H9 (cell line): ENCODE data around the gene CLEC16A. TPM values are rescaled to one million over a fixed set of nuclear protein-coding genes. Genes with fewer than 3 reads are reported as not detected.

Source experiments
- DNase-seq: peaks from one replicate; pipeline ENCODE4 v3.0.0-alpha.2; 2017
- H2AFZ ChIP-seq: one replicate; pipeline ENCODE4 v1.6.1; 2013; ENCODE audit warnings: mild to moderate bottlenecking, low read length, control low read depth, moderate library complexity
- H2AK5ac ChIP-seq: 2 replicates; pipeline ENCODE4 v1.6.1; 2013; ENCODE audit warnings: low read length, control low read depth, mixed read lengths; ENCODE audit not compliant: insufficient read length
- H2BK120ac ChIP-seq: one replicate; pipeline ENCODE4 v1.6.1; 2013; ENCODE audit warnings: low read depth, mild to moderate bottlenecking, low read length, control low read depth, inconsistent platforms; ENCODE audit not compliant: poor library complexity, severe bottlenecking
- H2BK12ac ChIP-seq: 2 replicates; pipeline ENCODE4 v1.6.1; 2013; ENCODE audit warnings: low read length, control low read depth, mixed read lengths, low read depth; ENCODE audit not compliant: insufficient read length
- H2BK15ac ChIP-seq: 2 replicates; pipeline ENCODE4 v1.6.1; 2013; ENCODE audit warnings: low read depth, low read length, control low read depth
- H2BK20ac ChIP-seq: one replicate; pipeline ENCODE4 v1.6.1; 2013; ENCODE audit warnings: low read depth, mild to moderate bottlenecking, low read length, control low read depth, inconsistent platforms; ENCODE audit not compliant: poor library complexity, severe bottlenecking
- H2BK5ac ChIP-seq: 2 replicates; pipeline ENCODE4 v1.6.1; 2013; ENCODE audit warnings: low read length, control low read depth, mixed read lengths; ENCODE audit not compliant: insufficient read length
- H3K14ac ChIP-seq: 2 replicates; pipeline ENCODE4 v1.6.1; 2013; ENCODE audit warnings: low read length, control low read depth; ENCODE audit not compliant: insufficient read depth
- H3K18ac ChIP-seq: 2 replicates; pipeline ENCODE4 v1.6.1; 2013; ENCODE audit warnings: low read depth, mild to moderate bottlenecking, mixed read lengths, low read length, control low read depth; ENCODE audit not compliant: insufficient read length
- H3K23ac ChIP-seq: 2 replicates; pipeline ENCODE4 v1.6.1; 2013; ENCODE audit warnings: low read length, control low read depth, mixed read lengths, low read depth; ENCODE audit not compliant: insufficient read length
- H3K23me2 ChIP-seq: 2 replicates; pipeline ENCODE4 v1.6.1; 2013; ENCODE audit warnings: low read depth, mild to moderate bottlenecking, mixed read lengths, low read length, control low read depth; ENCODE audit not compliant: insufficient read length, poor library complexity, severe bottlenecking
- H3K27ac ChIP-seq: 2 replicates; pipeline ENCODE4 v1.5.1; 2013; ENCODE audit warnings: low read length, control low read depth, mixed read lengths, low read depth; ENCODE audit not compliant: insufficient read length
- H3K27me3 ChIP-seq: 2 replicates; pipeline ENCODE4 v1.6.1; 2013; ENCODE audit warnings: low read length, control low read depth, inconsistent platforms; ENCODE audit not compliant: insufficient read depth
- H3K4ac ChIP-seq: 2 replicates; pipeline ENCODE4 v1.6.1; 2013; ENCODE audit warnings: low read depth, mild to moderate bottlenecking, control low read depth, inconsistent platforms, low read length, moderate library complexity
- H3K4me1 ChIP-seq: 2 replicates; pipeline ENCODE4 v1.6.1; 2013; ENCODE audit warnings: low read length, control low read depth, inconsistent platforms; ENCODE audit not compliant: insufficient read depth
- H3K4me2 ChIP-seq: 2 replicates; pipeline ENCODE4 v1.6.1; 2013; ENCODE audit warnings: low read length, control low read depth, mixed read lengths; ENCODE audit not compliant: insufficient read length, insufficient read depth
- H3K56ac ChIP-seq: 2 replicates; pipeline ENCODE4 v1.6.1; 2013; ENCODE audit warnings: low read depth, mild to moderate bottlenecking, mixed read lengths, low read length, control low read depth; ENCODE audit not compliant: insufficient read length
- H3K79me1 ChIP-seq: 2 replicates; pipeline ENCODE4 v1.6.1; 2013; ENCODE audit warnings: low read depth, mild to moderate bottlenecking, moderate library complexity, low read length, control low read depth, inconsistent platforms; ENCODE audit not compliant: insufficient read depth, poor library complexity, severe bottlenecking
- H3K79me2 ChIP-seq: 2 replicates; pipeline ENCODE4 v1.6.1; 2013; ENCODE audit warnings: low read length, control low read depth, inconsistent platforms; ENCODE audit not compliant: insufficient read depth
- H3K9ac ChIP-seq: 2 replicates; pipeline ENCODE4 v1.6.1; 2013; ENCODE audit warnings: low read length, control low read depth, mixed read lengths; ENCODE audit not compliant: insufficient read length; ENCODE audit errors: extremely low read depth
- H3K9me3 ChIP-seq: one replicate; pipeline ENCODE4 v1.6.1; 2013; ENCODE audit warnings: low read depth, low read length, inconsistent platforms; ENCODE audit not compliant: control insufficient read depth
- H3T11ph ChIP-seq: one replicate; pipeline ENCODE4 v1.6.1; 2013; ENCODE audit warnings: mild to moderate bottlenecking, low read length, control low read depth, inconsistent platforms
- H4K20me1 ChIP-seq: one replicate; pipeline ENCODE4 v1.6.1; 2013; ENCODE audit not compliant: control insufficient read depth, insufficient read length, insufficient read depth
- H4K5ac ChIP-seq: 2 replicates; pipeline ENCODE4 v1.6.1; 2013; ENCODE audit warnings: low read depth, mild to moderate bottlenecking, mixed read lengths, low read length, control low read depth; ENCODE audit not compliant: insufficient read length
- H4K8ac ChIP-seq: replicated peaks from 2 replicates; pipeline ENCODE4 v1.6.1; 2013; ENCODE audit warnings: low read length, control low read depth, mixed read lengths, low read depth; ENCODE audit not compliant: insufficient read length
- H4K91ac ChIP-seq: 2 replicates; pipeline ENCODE4 v1.6.1; 2013; ENCODE audit warnings: low read depth, mild to moderate bottlenecking, moderate library complexity, mixed read lengths, low read length, control low read depth; ENCODE audit not compliant: insufficient read length
- H3K27ac Mint-ChIP-seq, 3 experiments: 2 replicates in 2 of 3; 3 replicates in 1 of 3; pipeline ENCODE4 v1.8.0; 2020 to 2021; ENCODE audit warnings: mixed read lengths in 3 of 3, mild to moderate bottlenecking in 1 of 3, moderate library complexity in 1 of 3
- H3K27me3 Mint-ChIP-seq: 2 replicates; pipeline ENCODE4 v1.8.0; 2021; ENCODE audit warnings: low read depth, mild to moderate bottlenecking, moderate library complexity, mixed read lengths
- H3K36me3 Mint-ChIP-seq, 3 experiments: 2 replicates in 2 of 3; 3 replicates in 1 of 3; pipeline ENCODE4 v1.8.0; 2020 to 2021; ENCODE audit warnings: low read depth in 3 of 3, mixed read lengths in 3 of 3; ENCODE audit not compliant: insufficient read depth in 1 of 3
- H3K4me1 Mint-ChIP-seq, 2 experiments: 2 replicates each; pipeline ENCODE4 v1.8.0; 2020; ENCODE audit warnings: mixed read lengths in 2 of 2
- H3K4me3 Mint-ChIP-seq, 2 experiments: 2 replicates in 1 of 2; 3 replicates in 1 of 2; pipeline ENCODE4 v1.8.0; 2020 to 2021; ENCODE audit warnings: mild to moderate bottlenecking in 2 of 2, mixed read lengths in 2 of 2, moderate library complexity in 1 of 2
- H3K9me3 Mint-ChIP-seq, 2 experiments: 2 replicates in 1 of 2; 3 replicates in 1 of 2; pipeline ENCODE4 v1.8.0; 2020; ENCODE audit warnings: mild to moderate bottlenecking in 2 of 2, mixed read lengths in 2 of 2, moderate library complexity in 1 of 2
- CTCF ChIP-seq: fragments of 200-600 bp; sonication (generic); conservative IDR thresholded peaks from 3 replicates; pipeline ENCODE4 v1.8.0; 2021; ENCODE audit warnings: antibody characterized with exemption, mild to moderate bottlenecking
- WGBS: extraction: QIAGEN DNeasy Blood & Tissue Kit; methylation state at CpG from one replicate; pipeline ENCODE4 v1.1.7; 2013; ENCODE audit warnings: missing lambda C conversion rate, low lambda C conversion rate, mixed read lengths; ENCODE audit not compliant: insufficient read length; ENCODE audit errors: extremely low coverage; 5-methylcytosine and 5-hydroxymethylcytosine counted together
- total RNA-seq: library from RNA; stranded (reverse); gene quantifications from 2 replicates; pipeline ENCODE4 v1.2.1, GENCODE V29; 2021

Gene CLEC16A
- total RNA-seq, 1 experiment from 2014 or later: 15.2 TPM

DNA sequence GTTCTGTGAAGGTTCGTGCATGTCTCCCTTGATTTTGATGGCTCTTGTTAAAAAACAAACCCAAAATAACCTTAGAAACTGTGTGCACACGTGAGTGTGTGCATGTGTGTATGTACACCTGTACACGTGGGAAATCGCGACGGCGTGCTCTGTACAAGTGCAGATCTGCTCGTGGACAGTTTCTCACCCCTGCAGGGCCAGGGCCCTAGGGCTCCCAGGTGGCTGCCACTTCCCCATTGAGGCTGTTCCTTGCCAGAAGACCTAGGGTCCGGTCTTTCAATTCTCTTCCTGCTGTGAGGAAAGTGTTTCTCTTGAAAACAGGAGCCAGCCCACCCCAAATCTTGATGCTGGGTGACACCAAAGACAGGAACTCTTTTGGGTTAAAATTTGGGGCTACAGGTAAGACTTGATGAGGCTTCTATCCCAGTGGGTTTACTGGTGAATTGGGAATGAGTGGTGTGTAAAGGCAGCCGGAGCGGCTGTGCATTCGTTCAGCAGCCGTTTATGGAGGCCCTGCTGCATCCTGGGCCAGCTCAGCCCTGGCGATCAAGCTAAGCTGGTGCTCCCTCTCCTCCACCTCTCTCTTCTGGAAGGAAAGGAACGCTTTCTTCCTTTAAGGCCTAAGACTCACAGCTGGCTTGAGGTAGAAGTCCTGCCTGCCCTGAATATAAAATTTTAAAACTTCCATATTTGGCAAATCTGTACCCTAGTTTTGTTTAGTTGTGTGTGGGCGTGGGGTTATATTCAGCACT is 137.9 kb downstream of the CLEC16A start:
- no peak overlapping the region for H2BK5ac ChIP-seq
- H4K8ac ChIP-seq: no peak overlapping the region
- no peak overlapping the region for H4K91ac ChIP-seq
- no peak overlapping the region for H2BK120ac ChIP-seq
- no peak for TF ChIP-seq CTCF
- H3K36me3 Mint-ChIP-seq: no peaks in the 10 kb centered on the region; a peak in 1 of 7 replicates
- no peak for DNase-seq
- no peaks in the 10 kb centered on the region for H3K27me3 ChIP-seq
- no peak overlapping the region for H3K4me2 ChIP-seq
- H3K4me3 Mint-ChIP-seq: no peak overlapping the region
- no peaks in the 10 kb centered on the region for H3K9me3 ChIP-seq
- no peak overlapping the region for H2BK20ac ChIP-seq
- no peak overlapping the region for H3K18ac ChIP-seq
- no peak overlapping the region for H2BK12ac ChIP-seq
- H3T11ph ChIP-seq: no peak overlapping the region
- no peaks in the 10 kb centered on the region for H3K79me1 ChIP-seq
- H3K4ac ChIP-seq: no peak overlapping the region
- no CpG with 5 or more reads among the region's 16 CpGs for WGBS
- no peak overlapping the region for H3K9ac ChIP-seq
- H3K9me3 Mint-ChIP-seq: no peaks in the 10 kb centered on the region
- H2BK15ac ChIP-seq: no peak overlapping the region
- no peak overlapping the region for H3K27ac Mint-ChIP-seq
- no peak overlapping the region for H2AFZ ChIP-seq
- no peak overlapping the region for H2AK5ac ChIP-seq
- no peak overlapping the region; the same call in 1 of the 2 replicates for H3K14ac ChIP-seq
- no peaks in the 10 kb centered on the region for H3K27me3 Mint-ChIP-seq
- no peak overlapping the region for H3K27ac ChIP-seq
- no peaks in the 10 kb centered on the region for H4K20me1 ChIP-seq
- H3K56ac ChIP-seq: no peak overlapping the region
- no peak overlapping the region for H4K5ac ChIP-seq
- no peaks in the 10 kb centered on the region for H3K79me2 ChIP-seq
- H3K4me1 ChIP-seq: no peaks in the 10 kb centered on the region; the same call in 1 of the 2 replicates
- H3K23ac ChIP-seq: no peak overlapping the region
- H3K4me1 Mint-ChIP-seq: 0 out of 4 replicates have a peak, but pooled peaks cover 3 to 10% of the 10 kb centered on the region in 2 experiments
- no peaks in the 10 kb centered on the region for H3K23me2 ChIP-seq
